WTC11 (cell line): ENCODE data around the gene CRTC3. TPM values are rescaled to one million over a fixed set of nuclear protein-coding genes. Genes with fewer than 3 reads are reported as not detected.
"Not testable (repeated sequence)": the region's sequence is repeated elsewhere in the genome, so short reads cannot be mapped to it uniquely, and the experiment has no call there.

Experiments used
- ATAC-seq: fragments of 200-7000 bp; cut with Tn5 transposase; 2 replicates; pipeline ENCODE4 v1.10.0; 2021; ENCODE audit warnings: mild to moderate bottlenecking, moderate library complexity
- CTCF ChIA-PET: fragments of 300-600 bp; sonication (Branson Sonifier 250); formaldehyde crosslinking; loops from one replicate; lab custom pipeline; 2021; ENCODE audit warnings: antibody characterized with exemption; lab: Charles Lee
- POLR2A ChIA-PET: fragments of 350-600 bp; sonication (Branson Sonifier 250); formaldehyde crosslinking; loops from one replicate; lab custom pipeline; 2021; ENCODE audit warnings: antibody characterized with exemption; lab: Charles Lee
- DNase-seq: peaks from one replicate; pipeline ENCODE4 v3.0.0; 2021; ENCODE audit warnings: low spot score
- H3K27ac Mint-ChIP-seq: 2 replicates; pipeline ENCODE4 v1.8.0; 2021; ENCODE audit warnings: mixed read lengths
- H3K27me3 Mint-ChIP-seq: 2 replicates; pipeline ENCODE4 v1.8.0; 2021; ENCODE audit warnings: low read depth, mild to moderate bottlenecking, moderate library complexity, mixed read lengths
- H3K36me3 Mint-ChIP-seq: 2 replicates; pipeline ENCODE4 v1.8.0; 2021; ENCODE audit warnings: mixed read lengths
- H3K4me1 Mint-ChIP-seq: 2 replicates; pipeline ENCODE4 v1.8.0; 2022; ENCODE audit warnings: mixed read lengths
- H3K4me3 Mint-ChIP-seq: 2 replicates; pipeline ENCODE4 v1.8.0; 2021; ENCODE audit warnings: mild to moderate bottlenecking, moderate library complexity, mixed read lengths
- H3K9me3 Mint-ChIP-seq: 2 replicates; pipeline ENCODE4 v1.8.0; 2021; ENCODE audit warnings: mixed read lengths
- ATF6 ChIP-seq: sonication (generic); formaldehyde crosslinking; IDR thresholded peaks from 2 replicates; pipeline ENCODE4 v1.8.1; 2023; ENCODE audit warnings: mild to moderate bottlenecking, missing genetic modification reagents
- CBFB ChIP-seq: sonication (generic); formaldehyde crosslinking; IDR thresholded peaks from 2 replicates; pipeline ENCODE4 v1.8.1; 2022; ENCODE audit warnings: mild to moderate bottlenecking, low read depth, missing genetic modification reagents
- CDX4 ChIP-seq: fragments of 250-450 bp; sonication (Bioruptor Pico); IDR thresholded peaks from 2 replicates; pipeline ENCODE4 v1.9.0; 2021; ENCODE audit warnings: moderate library complexity, mild to moderate bottlenecking, inconsistent platforms, borderline replicate concordance
- CTCF ChIP-seq: fragments of 200-600 bp; IDR thresholded peaks from 2 replicates; pipeline ENCODE4 v1.8.0; 2022; ENCODE audit warnings: antibody characterized with exemption
- E2F5 ChIP-seq: sonication (generic); formaldehyde crosslinking; IDR thresholded peaks from 2 replicates; pipeline ENCODE4 v1.8.1; 2022; ENCODE audit warnings: mild to moderate bottlenecking, moderate library complexity, missing genetic modification reagents
- FOXJ3 ChIP-seq: sonication (generic); formaldehyde crosslinking; IDR thresholded peaks from 2 replicates; pipeline ENCODE4 v1.9.0; 2021; ENCODE audit warnings: missing genetic modification reagents, mild to moderate bottlenecking, borderline replicate concordance
- FOXP1 ChIP-seq: sonication (generic); formaldehyde crosslinking; IDR thresholded peaks from 2 replicates; pipeline ENCODE4 v1.8.0; 2022; ENCODE audit warnings: missing genetic modification reagents, mild to moderate bottlenecking, moderate library complexity, borderline replicate concordance
- GABPB1 ChIP-seq: sonication (generic); formaldehyde crosslinking; IDR thresholded peaks from 2 replicates; pipeline ENCODE4 v1.8.1; 2023; ENCODE audit warnings: mild to moderate bottlenecking, missing genetic modification reagents
- GTF2I ChIP-seq: fragments of 250-450 bp; sonication (Bioruptor Pico); conservative IDR thresholded peaks from 2 replicates; pipeline ENCODE4 v1.4.0; 2021; ENCODE audit warnings: mild to moderate bottlenecking
- HMGXB4 ChIP-seq: sonication (generic); formaldehyde crosslinking; IDR thresholded peaks from 2 replicates; pipeline ENCODE4 v1.8.1; 2023; ENCODE audit warnings: mild to moderate bottlenecking, moderate library complexity, missing genetic modification reagents
- NFATC4 ChIP-seq: fragments of 250-450 bp; sonication (Bioruptor Pico); IDR thresholded peaks from 2 replicates; pipeline ENCODE4 v1.9.0; 2021; ENCODE audit warnings: mild to moderate bottlenecking
- NFYB ChIP-seq: sonication (generic); formaldehyde crosslinking; conservative IDR thresholded peaks from 2 replicates; pipeline ENCODE4 v1.8.0; 2022; ENCODE audit warnings: low read depth, missing genetic modification reagents
- NR3C1 ChIP-seq: sonication (generic); formaldehyde crosslinking; conservative IDR thresholded peaks from 2 replicates; pipeline ENCODE4 v1.8.1; 2023; ENCODE audit warnings: low read depth, mild to moderate bottlenecking, missing genetic modification reagents
- PRDM15 ChIP-seq: sonication (generic); formaldehyde crosslinking; IDR thresholded peaks from 2 replicates; pipeline ENCODE4 v1.8.0; 2022; ENCODE audit warnings: missing genetic modification reagents
- RELA ChIP-seq: sonication (generic); formaldehyde crosslinking; IDR thresholded peaks from 2 replicates; pipeline ENCODE4 v1.8.1; 2022; ENCODE audit warnings: missing genetic modification reagents, mild to moderate bottlenecking, borderline replicate concordance
- USF2 ChIP-seq: sonication (generic); formaldehyde crosslinking; IDR thresholded peaks from 2 replicates; pipeline ENCODE4 v1.8.1; 2023; ENCODE audit warnings: mild to moderate bottlenecking, missing genetic modification reagents, moderate library complexity
- ZNF121 ChIP-seq: sonication (generic); formaldehyde crosslinking; IDR thresholded peaks from 2 replicates; pipeline ENCODE4 v1.8.0; 2023; ENCODE audit warnings: missing genetic modification reagents
- ZNF423 ChIP-seq: fragments of 250-450 bp; sonication (Bioruptor Pico); IDR thresholded peaks from 2 replicates; pipeline ENCODE4 v2.1.2; 2022; ENCODE audit warnings: mild to moderate bottlenecking, moderate library complexity
- ZNF671 ChIP-seq: fragments of 250-450 bp; sonication (Bioruptor Pico); IDR thresholded peaks from 2 replicates; pipeline ENCODE4 v1.8.0; 2021; ENCODE audit warnings: mild to moderate bottlenecking
- total RNA-seq: library from RNA; stranded (reverse); gene quantifications from 3 replicates; pipeline ENCODE4 v1.2.3, GENCODE V29; 2021

Gene CRTC3
- total RNA-seq, 1 experiment from 2014 or later = 8.4 TPM

GRCh38 chr15:90501898-90502297 lies 27.8 kb upstream of the CRTC3 start (continued):
- TF ChIP-seq CDX4 = no peak
- TF ChIP-seq HMGXB4 (CRISPR knock-in tag) = no peak

GRCh38 chr15:90510781-90511180 lies 18.9 kb upstream of the CRTC3 start:
- ATAC-seq, POLR2A ChIA-PET, DNase-seq, H3K4me1 Mint-ChIP-seq, H3K4me3 Mint-ChIP-seq, H3K27ac Mint-ChIP-seq, H3K27me3 Mint-ChIP-seq: not testable (repeated sequence)
- CTCF ChIA-PET = interaction anchor here (2.7 kb wide), 1 partner anchor 191 kb away, joined by 10 read pairs; no protein-coding TSS in a partner anchor
- Mint-ChIP-seq H3K36me3 (peaks cover 16% of the 10 kb centered on the region), H3K9me3 (peaks cover 33% of the 10 kb centered on the region)

- H3K4me1 Mint-ChIP-seq, H3K27me3 Mint-ChIP-seq, POLR2A ChIA-PET, ATAC-seq, DNase-seq, H3K4me3 Mint-ChIP-seq, H3K27ac Mint-ChIP-seq: not testable (repeated sequence)
- H3K36me3 Mint-ChIP-seq = peaks cover 16% of the 10 kb centered on the region
- H3K9me3 Mint-ChIP-seq = peaks cover 33% of the 10 kb centered on the region
- CTCF ChIA-PET = interaction anchor here (1.5 to 2.7 kb wide), 2 partner anchors 191 to 218 kb away, joined by 5 to 10 read pairs; no protein-coding TSS in a partner anchor
Observed at GRCh38 chr15:90511211-90511618, 18.5 kb upstream of the CRTC3 start.

- ATAC-seq = no peak
- Mint-ChIP-seq H3K36me3 (peaks cover 16% of the 10 kb centered on the region), H3K4me3 (no peak overlapping the region), H3K4me1 (peaks cover 2% of the 10 kb centered on the region), H3K27me3 (no peaks in the 10 kb centered on the region), H3K9me3 (peaks cover 33% of the 10 kb centered on the region), H3K27ac (no peak overlapping the region)
- POLR2A ChIA-PET = interaction anchor here (0.6 to 0.7 kb wide), 4 partner anchors 9 to 33 kb away, joined by 3 to 6 read pairs (median 4); no protein-coding TSS in a partner anchor
- DNase-seq = no peak
- CTCF ChIA-PET = interaction anchor here (0.6 to 1.5 kb wide), 2 partner anchors 219 to 266 kb away, joined by 3 to 5 read pairs; no protein-coding TSS in a partner anchor
- TF ChIP-seq E2F5 (CRISPR knock-in tag) = no peak
- no peak for TF ChIP-seq ZNF121
- no peak for TF ChIP-seq ATF6 (CRISPR knock-in tag)
- TF ChIP-seq FOXJ3 (CRISPR knock-in tag) = no peak
- no peak for TF ChIP-seq NFYB
- no peak for TF ChIP-seq PRDM15 (CRISPR knock-in tag)
- TF ChIP-seq NR3C1 (CRISPR knock-in tag) = no peak
- TF ChIP-seq USF2 (CRISPR knock-in tag) = no peak
- no peak for TF ChIP-seq GABPB1 (CRISPR knock-in tag)
- TF ChIP-seq FOXP1 (CRISPR knock-in tag) = no peak
- no peak for TF ChIP-seq GTF2I (CRISPR knock-in tag)
- TF ChIP-seq ZNF671 (CRISPR knock-in tag) = no peak
- TF ChIP-seq CBFB (CRISPR knock-in tag) = no peak
- TF ChIP-seq ZNF423 (CRISPR knock-in tag) = no peak
- no peak for TF ChIP-seq CTCF
- TF ChIP-seq NFATC4 = no peak
- TF ChIP-seq RELA (CRISPR knock-in tag) = no peak
Observed at GRCh38 chr15:90512276-90512675, 17.4 kb upstream of the CRTC3 start.
